Measurements from ENCODE around the gene ABCA1.

The ABCA1 gene

DNA sequence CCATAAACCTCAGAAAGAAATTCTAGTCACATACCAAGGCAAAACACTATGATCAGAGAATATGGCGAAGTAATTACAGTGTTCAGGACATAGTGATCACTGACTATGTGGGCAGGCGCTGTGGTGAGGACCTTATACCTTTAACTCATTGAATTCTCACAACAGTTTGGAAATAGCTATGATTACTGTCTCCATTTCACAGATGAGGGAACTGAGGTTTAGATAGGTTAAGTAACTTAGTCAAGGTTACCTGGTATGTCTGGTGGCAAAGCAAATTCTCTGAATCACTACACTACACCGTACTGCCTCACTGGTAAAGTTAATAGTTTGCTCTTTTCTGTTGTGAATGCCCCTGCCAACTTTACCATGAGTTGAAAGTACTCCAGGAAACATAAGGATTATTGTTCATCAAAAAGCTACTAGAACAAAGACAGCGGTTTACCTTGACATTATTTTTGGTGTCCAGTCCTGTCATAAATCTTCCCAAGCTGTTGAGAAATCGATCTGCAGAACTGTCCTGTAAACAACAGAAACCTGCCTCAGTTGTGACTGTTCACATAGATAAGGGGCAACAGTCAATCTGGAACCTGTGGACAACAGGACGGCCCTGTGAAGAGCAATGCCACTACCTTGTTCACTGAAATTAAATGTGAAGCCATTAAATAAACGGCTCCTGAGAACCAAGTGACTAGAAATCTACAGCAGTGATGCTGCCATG lies 127.7 kb downstream of the ABCA1 start:
- no peak for DNase-seq (ENCODE audit: low read depth in 2 of 2, low spot score in 1 of 2)

DNA sequence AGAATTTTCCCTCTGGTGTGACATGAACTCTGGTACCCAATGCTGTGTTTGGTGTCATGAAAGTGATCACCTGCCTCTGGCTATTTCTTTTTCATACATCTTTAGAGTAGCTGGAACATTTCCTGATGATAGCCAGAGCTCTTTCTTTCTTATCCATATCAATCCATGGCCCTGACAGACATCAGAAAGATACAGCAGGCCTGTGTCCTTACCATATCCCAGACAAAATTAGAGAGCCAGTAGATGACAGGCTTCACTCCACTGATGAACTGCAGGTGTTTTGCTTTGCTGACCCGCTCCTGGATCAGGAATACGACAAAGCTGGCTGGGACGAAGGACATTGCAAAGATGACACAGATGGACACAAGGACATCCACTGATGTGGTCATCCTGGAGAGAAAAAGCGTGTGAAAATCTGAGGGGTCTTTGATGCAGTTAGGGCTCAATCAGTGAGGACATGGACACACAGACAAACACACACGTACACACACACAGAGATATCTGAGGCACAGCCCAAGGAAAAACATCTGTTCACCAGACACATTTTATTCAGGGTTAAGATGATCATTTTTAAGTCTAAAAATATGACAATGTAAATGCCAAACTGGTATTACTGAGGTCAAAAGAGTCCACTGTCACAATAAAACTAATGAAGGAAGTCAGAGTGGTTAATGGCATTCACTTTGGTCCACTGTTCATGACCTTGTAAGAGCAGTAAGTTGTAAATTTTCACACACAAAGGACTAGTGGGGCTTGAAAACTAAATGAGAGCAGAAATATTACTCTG lies 129.6 kb downstream of the ABCA1 start:
- DNase-seq (ENCODE audit: low read depth in 2 of 2, low spot score in 1 of 2), result no peak

DNA sequence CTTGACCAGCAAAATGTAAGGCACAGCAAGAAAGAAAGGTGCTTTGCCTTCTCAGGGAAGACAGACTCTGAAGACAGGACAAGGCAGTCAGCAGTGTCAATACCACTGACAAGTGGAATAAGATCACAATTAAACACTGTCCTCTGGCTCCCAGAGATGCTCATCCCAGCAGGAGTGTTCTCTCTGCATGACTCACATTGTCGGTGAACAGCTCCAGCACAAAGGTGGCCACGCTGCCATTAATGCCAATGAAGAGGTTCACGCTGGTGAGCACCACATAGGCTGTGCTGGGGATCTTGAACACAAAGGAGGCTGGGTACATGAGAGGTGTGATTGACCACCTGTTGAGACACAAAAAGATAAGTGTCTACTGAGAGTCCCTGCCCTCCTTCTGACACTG lies 132.1 kb downstream of the ABCA1 start:
- DNase-seq (ENCODE audit: low read depth in 2 of 2, low spot score in 1 of 2), result no peak

DNA sequence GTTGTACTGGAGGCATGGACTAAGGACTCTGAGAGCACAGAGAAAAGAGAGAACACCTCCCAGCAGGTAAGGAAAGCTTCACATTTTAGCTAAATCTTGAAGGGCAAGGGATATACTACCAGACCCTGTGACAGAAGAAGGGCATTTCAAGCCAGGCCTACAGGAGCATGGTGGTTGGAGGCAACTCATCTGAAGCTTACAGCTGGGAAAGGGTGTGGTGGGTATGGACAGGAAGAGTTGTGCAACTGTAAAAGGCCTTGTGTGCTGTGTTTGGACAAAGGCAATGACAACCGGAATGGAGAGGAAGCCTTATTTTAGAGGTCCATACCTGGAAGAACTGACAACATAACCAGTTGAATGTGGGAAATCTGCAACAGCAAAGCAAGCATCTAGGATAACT lies 132.9 kb downstream of the ABCA1 start:
- DNase-seq (ENCODE audit: low read depth in 2 of 2, low spot score in 1 of 2), result no peak

- no peak for DNase-seq (ENCODE audit: low read depth in 2 of 2, low spot score in 1 of 2)
Measured at GRCh38 chr9:104794070-104794469, 133.9 kb downstream of the ABCA1 start.

- no peak for DNase-seq (ENCODE audit: low read depth in 2 of 2, low spot score in 1 of 2)
Measured at GRCh38 chr9:104788251-104788650, 139.7 kb downstream of the ABCA1 start.

- DNase-seq (ENCODE audit: low read depth in 2 of 2, low spot score in 1 of 2), result no peak
Measured at GRCh38 chr9:104787306-104788015, 140.5 kb downstream of the ABCA1 start.

DNA sequence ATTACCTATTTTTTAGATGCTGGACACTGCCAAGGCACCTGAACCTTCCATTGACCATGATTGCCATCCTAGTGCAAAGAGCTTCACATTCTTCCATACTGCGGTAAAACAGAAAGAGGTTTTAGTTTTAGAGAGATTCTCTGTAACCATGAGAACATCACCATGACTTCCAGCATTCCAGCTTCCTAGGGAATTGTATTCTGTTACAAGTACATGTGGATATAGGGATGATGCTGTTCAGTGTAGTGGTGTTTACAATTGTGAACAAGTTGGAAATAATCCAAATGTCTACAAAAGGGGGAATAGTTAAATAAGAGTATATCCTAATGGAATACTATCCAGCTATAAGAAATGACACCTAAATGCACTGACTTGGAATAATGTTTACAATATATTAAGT lies 141.7 kb downstream of the ABCA1 start:
- DNase-seq (ENCODE audit: low read depth in 2 of 2, low spot score in 1 of 2), result no peak

DNA sequence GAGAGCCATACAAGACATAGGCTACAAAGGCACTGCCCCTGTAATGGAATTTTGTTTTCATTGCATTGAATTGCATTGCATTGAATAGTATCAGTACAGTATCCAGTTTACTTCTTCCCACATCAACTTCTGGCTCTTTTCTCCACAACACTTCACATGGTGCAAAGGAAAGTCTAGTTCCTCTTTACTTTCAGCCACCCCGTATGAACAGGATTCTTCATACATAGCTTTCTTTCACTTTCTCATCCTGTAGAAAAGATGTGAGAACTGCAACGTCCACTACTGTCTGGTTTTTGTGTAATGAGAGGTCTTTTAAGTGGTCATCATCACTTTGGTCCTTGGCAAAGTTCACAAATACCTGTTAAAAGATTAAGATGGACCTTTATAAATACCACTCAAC lies 143.9 kb downstream of the ABCA1 start:
- DNase-seq (ENCODE audit: low read depth in 2 of 2, low spot score in 1 of 2), result no peak

DNA sequence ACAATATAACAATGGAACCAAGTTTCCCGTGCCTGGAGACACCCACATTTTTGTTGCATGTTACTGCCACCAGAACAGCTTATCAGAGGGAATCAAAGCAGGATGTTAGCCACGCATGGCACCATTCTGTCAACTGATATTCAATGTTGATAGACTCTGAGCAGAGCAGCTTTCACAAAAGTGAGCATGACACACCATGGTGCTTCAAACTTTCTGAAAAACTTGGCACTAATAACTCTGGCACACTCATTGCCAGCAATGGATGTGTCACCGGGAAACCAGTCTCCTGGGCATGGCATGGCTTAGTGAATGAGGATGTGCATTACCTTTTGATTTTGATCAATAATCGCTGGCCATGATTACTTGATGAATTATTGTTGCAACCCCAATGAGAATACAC lies 144.4 kb downstream of the ABCA1 start:
- DNase-seq (ENCODE audit: low read depth in 2 of 2, low spot score in 1 of 2), result no peak

GRCh38 chr9:104780796-104781395 lies 147.1 kb downstream of the ABCA1 start:
- DNase-seq (ENCODE audit: low read depth in 2 of 2, low spot score in 1 of 2), result no peak

DNA sequence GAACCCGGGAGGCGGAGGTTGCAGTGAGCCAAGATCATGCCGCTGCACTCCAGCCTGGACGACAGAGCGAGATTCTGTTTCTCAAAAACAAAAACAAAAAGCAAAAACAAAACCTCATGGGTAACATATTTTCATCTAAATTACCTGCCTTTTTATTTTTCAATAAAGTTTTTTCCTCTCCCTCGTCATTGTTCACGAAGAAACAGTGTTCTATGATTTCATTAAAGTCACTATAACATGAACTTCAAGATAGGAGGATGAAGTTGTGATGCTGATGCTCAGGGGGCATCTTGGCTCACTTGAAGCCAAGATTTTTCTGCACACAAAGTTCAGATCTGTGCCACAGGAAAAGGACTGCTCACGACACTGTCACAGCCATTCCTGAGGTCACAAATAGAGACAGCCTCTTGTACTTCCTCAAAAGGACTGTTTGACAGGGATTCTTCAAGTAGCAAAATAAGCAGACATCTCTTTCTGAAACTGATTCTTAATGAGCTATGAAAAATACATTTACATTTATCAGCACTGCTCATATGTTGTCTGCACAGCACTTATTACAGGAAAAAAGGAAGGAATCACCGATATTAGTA lies 147.9 kb downstream of the ABCA1 start:
- no peak for DNase-seq (ENCODE audit: low read depth in 2 of 2, low spot score in 1 of 2)

DNA sequence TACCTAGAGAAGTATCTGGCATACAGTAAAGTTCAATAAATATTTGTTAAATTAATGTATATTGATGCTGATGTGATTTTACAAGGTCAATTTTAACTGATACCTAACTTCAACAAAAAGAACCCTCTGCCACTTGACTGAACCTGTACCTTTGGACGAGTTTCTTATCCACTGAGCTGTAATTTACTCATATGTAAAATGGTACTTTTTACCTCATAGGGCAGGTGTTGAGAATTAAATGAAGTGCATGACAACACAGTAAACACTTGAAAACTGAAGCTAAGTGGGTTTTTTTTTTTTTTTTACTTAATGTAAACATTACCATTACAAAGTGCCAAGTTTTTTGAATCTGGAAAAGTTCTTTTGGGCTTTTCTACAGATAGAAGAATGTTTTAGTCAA lies 148.6 kb downstream of the ABCA1 start:
- DNase-seq (ENCODE audit: low read depth in 2 of 2, low spot score in 1 of 2), result no peak

DNA sequence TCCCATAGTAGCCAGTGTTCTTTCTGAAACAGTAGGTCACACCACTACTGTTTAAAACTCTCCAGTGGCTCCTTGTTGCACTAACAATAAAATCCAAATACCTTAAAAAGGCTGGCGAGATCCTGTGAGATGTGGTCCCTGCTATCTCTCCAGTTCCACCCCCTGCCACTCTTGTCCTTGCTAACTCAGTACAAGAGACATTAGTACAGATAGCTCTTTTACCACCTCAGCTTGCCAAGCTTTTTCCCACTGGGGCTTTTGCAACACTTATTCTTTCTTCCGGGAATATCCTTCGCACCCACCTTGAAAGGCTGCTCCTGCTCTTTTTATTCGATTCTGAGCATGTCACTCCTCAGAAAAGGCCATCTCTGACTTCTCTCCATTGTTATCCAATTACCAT lies 149.2 kb downstream of the ABCA1 start:
- no peak for DNase-seq (ENCODE audit: low read depth in 2 of 2, low spot score in 1 of 2)

GRCh38 chr9:104776797-104777196 lies 151.2 kb downstream of the ABCA1 start:
- no peak for DNase-seq (ENCODE audit: low read depth in 2 of 2, low spot score in 1 of 2)

- DNase-seq (ENCODE audit: low read depth in 2 of 2, low spot score in 1 of 2), result no peak
Measured at GRCh38 chr9:104775976-104776375, 152.0 kb downstream of the ABCA1 start.

DNA sequence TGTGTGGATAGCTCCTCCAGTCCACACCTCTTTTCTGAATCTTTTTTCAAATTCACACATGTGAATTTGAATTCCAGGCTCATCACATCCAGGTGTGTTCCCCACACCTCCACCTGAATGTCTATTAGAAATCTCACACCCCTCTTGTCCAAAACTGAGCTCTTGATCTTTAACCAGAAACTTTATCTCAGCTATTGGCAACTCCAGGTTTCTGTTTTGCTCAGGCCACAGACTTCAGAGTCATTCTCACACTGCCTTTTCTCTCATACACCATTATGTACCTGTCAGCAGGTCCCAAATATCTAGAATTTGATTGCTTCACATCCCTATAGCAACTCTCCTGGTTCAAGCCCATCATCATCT lies 152.4 kb downstream of the ABCA1 start:
- DNase-seq (ENCODE audit: low read depth in 2 of 2, low spot score in 1 of 2), result no peak

- DNase-seq (ENCODE audit: low read depth in 2 of 2, low spot score in 1 of 2), result no peak
Measured at GRCh38 chr9:104774831-104775573, 153.0 kb downstream of the ABCA1 start.

- no peak for DNase-seq (ENCODE audit: low read depth in 2 of 2, low spot score in 1 of 2)
Measured at GRCh38 chr9:104774132-104774531, 153.8 kb downstream of the ABCA1 start.

- no peak for DNase-seq (ENCODE audit: low read depth in 2 of 2, low spot score in 1 of 2)
Measured at GRCh38 chr9:104772714-104773510, 155.0 kb downstream of the ABCA1 start.
